Pancreas (tissue), 10 donors: ENCODE measurements around the gene SHD. TPM values are rescaled to one million over a fixed set of nuclear protein-coding genes. Genes with fewer than 3 reads are reported as not detected.

Source experiments
- ATAC-seq, 4 donors: fragments of 200-7000 bp; cut with Tn5 transposase; one replicate each; pipeline versions ENCODE4 v1.8.0 to v1.9.1; 2020; ENCODE audit warnings: mild to moderate bottlenecking in 4 of 4, moderate library complexity in 4 of 4
- DNase-seq, 6 donors: peaks; one replicate each; pipeline ENCODE4 v3.0.0-alpha.2; 2020
- FAIRE-seq: peaks from 2 replicates; lab custom pipeline; 2012; peaks lifted over from hg19 to GRCh38; lab: Jason Lieb, UNC
- H3K27ac ChIP-seq, 4 donors: fragments of 200-600 bp; sonication (generic); 1 replicate in 3 of 4; 2 replicates in 1 of 4; pipeline versions ENCODE4 v1.5.0 to v1.8.0; 2020
- H3K27me3 ChIP-seq, 4 donors: fragments of 200-600 bp; one replicate each; pipeline ENCODE4 v1.8.0; 2021
- H3K36me3 ChIP-seq, 3 donors: fragments of 200-600 bp; sonication (generic) in 1 of 3; one replicate each; pipeline versions ENCODE4 v1.5.0 to v1.8.0; 2020 to 2021
- H3K4me1 ChIP-seq, 3 donors: fragments of 200-600 bp; one replicate each; pipeline ENCODE4 v1.8.0; 2021
- H3K4me3 ChIP-seq, 4 donors: fragments of 200-600 bp; sonication (generic) in 2 of 4; one replicate each; pipeline versions ENCODE4 v1.5.0 to v1.8.0; 2020 to 2021
- H3K9me3 ChIP-seq, 4 donors: fragments of 200-600 bp; one replicate each; pipeline ENCODE4 v1.8.0; 2021
- CTCF ChIP-seq, 4 donors: fragments of 200-600 bp; sonication (generic) in 3 of 4; IDR thresholded peaks; one replicate each; pipeline versions ENCODE4 v1.5.0 to v1.8.0; 2021; ENCODE audit warnings: antibody characterized with exemption in 4 of 4
- WGBS, 2 donors: extraction: QIAGEN DNeasy Blood & Tissue Kit; methylation state at CpG; one replicate each; pipeline ENCODE4 v1.1.7; 2013; 5-methylcytosine and 5-hydroxymethylcytosine counted together
- intact Hi-C, 3 donors: fragments of 100-400 bp; cut with DNase I; formaldehyde crosslinking; loops; one replicate each; pipeline versions ENCODE4 v1.11.1 to v1.14.2; 2022
- polyA plus RNA-seq, 2 donors: library from polyadenylated mRNA; stranded (reverse); fragments of 200-250 nt; gene quantifications; one replicate each; pipeline ENCODE4 v1.2.3, GENCODE V29; 2013
- total RNA-seq, 6 donors: library from RNA; stranded (reverse); fragmentation: NEBNext Ultra II Directional in 4 of 6; extraction: Animal tissue kit (Norgen Biotek cat#: 25700) in 4 of 6; gene quantifications; one replicate each; pipeline versions ENCODE4 v1.2.1 to v1.2.4, GENCODE V29; 2021 to 2023
- donor health status: healthy with polysubstance abuse.
- donor health status: DM: no; HTN: no; CAD: no; lungs with moderate emphysema.
- donor health status: DM: no; HTN: no; CAD: no.
- donor health status: control.
- donor health status: control.
- donor health status: Bipolar disorder and iron deficiency.
- donor health status: DM: yes; HTN: yes; CAD: no.
- donor health status: DM: no; HTN: no; CAD: no.
- donor health status: DM: no; HTN: no; CAD: no.
- donor health status: DM: yes; HTN: yes; CAD: no.

SHD gene
- total and polyA plus RNA-seq, 8 donors = not detected

DNA sequence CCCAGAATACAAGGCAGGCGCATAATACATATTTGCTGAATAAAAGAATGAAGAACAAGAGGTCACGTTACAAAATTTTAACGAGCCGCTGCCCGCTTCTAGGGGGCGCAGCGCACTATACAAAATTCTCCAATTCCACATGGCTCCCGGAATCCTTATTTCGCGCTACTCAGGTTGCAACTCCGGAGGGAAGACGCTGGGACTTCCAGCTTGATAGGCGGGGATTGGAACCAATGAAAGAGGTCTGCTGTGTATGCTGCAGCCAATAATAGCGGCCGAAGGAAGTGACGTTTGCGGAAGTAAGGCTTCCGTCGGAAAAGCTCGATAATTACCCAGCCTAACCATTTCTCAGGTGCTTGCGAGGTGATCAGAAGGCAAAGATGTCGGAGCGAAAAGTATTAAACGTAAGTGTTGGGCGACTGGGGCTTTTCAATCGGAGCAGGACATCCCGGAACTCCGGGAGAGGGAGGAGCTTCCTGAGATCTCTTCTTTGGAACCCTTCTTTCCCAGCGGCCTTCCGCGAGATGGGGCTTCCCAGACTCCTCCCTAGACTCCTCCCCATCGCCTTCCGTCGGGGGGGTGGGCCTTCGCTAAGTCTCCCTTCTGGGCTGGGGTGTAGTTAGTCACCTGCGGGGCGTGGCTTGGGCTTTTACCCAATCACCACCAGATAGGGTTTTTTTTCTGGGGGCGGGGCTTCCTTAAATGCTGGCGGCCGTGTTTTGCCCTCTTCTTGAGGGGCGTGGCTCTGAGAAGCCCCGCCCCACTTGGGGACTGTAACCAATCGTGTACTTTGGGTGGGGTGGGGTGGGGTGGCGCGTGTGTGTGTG is 32.1 kb upstream of the SHD start, which contains the start of gene YJU2:
YJU2 (plus strand) TSS at position 314 of the 827 bp plus-strand sequence; CDS start at position 381, 67 bp downstream.
- FAIRE-seq (peak; percentile 84), DNase-seq (peak; percentile 92 to 100 (median 99)), ATAC-seq (peak; percentile 97 to 99 (median 97))
- TF ChIP-seq CTCF (IDR thresholded peaks at IDR 0.05) = peak in 1 of 4 donors; percentile 17
- H3K4me1 ChIP-seq = no peaks in the 10 kb centered on the region
- H3K27ac ChIP-seq = peak within 1 kb of the TSS; percentile 96 to 99 (median 98)
- peak within 1 kb of the TSS; percentile 31 to 65 (median 60) for H3K4me3 ChIP-seq
- 0 to 1% methylated on average over 41 to 45 of the region's 45 CpGs for WGBS, 2 donors
- H3K36me3 ChIP-seq = peaks cover 0 to 24% (median 10%) of the 10 kb centered on the region in 3 donors
- intact Hi-C loops = no loop called here
- no peaks in the 10 kb centered on the region for H3K27me3 ChIP-seq
- no peaks in the 10 kb centered on the region for H3K9me3 ChIP-seq

GRCh38 chr19:4256563-4256962 is 22.5 kb upstream of the SHD start:
- no peaks in the 10 kb centered on the region for H3K4me1 ChIP-seq
- 99 to 100% methylated on average over 4 of the region's 4 CpGs for WGBS, 2 donors
- no peak for TF ChIP-seq CTCF (IDR thresholded peaks at IDR 0.05)
- no peak overlapping the region for H3K4me3 ChIP-seq
- H3K27ac ChIP-seq = no peak overlapping the region
- H3K27me3 ChIP-seq = no peaks in the 10 kb centered on the region
- H3K36me3 ChIP-seq = peaks cover 4 to 93% (median 50%) of the 10 kb centered on the region in 3 donors
- ATAC-seq = no peak
- no peaks in the 10 kb centered on the region for H3K9me3 ChIP-seq
- intact Hi-C loops = no loop called here
- no peak for FAIRE-seq
- DNase-seq = no peak

- no peak for TF ChIP-seq CTCF (IDR thresholded peaks at IDR 0.05)
- peaks cover 4 to 93% (median 52%) of the 10 kb centered on the region in 3 donors for H3K36me3 ChIP-seq
- FAIRE-seq (no peak), ATAC-seq (no peak), DNase-seq (no peak)
- no peak overlapping the region for H3K4me3 ChIP-seq
- 88 to 95% methylated on average over 6 of the region's 6 CpGs for WGBS, 2 donors
- intact Hi-C loops = no loop called here
- no peak overlapping the region for H3K27ac ChIP-seq
- H3K27me3 ChIP-seq = no peaks in the 10 kb centered on the region
- H3K4me1 ChIP-seq = no peaks in the 10 kb centered on the region
- no peaks in the 10 kb centered on the region for H3K9me3 ChIP-seq
These were observed 22.0 kb upstream of the SHD start for GRCh38 chr19:4257025-4257424.

DNA sequence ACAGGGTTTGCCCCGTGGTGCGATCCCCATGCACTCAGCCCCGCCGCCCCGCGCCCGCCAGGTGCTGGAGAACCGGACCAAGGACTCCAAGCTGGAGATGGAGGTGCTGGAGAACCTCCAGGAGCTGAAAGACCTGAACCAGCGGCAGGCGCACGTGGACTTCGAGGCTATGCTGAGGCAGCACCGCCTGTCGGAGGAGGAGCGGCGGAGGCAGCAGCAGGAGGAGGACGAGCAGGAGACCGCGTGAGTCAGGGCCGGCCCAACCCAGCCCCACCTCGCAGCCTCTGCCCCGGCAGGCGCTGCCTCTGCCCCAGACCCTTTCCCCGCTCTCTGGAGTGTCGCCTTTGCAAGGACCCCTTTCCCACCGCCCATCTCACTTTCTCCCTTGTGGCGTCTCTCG is 20.9 kb upstream of the SHD start:
- 95 to 96% methylated on average over 28 of the region's 28 CpGs for WGBS, 2 donors
- FAIRE-seq = no peak
- no peak overlapping the region for H3K27ac ChIP-seq
- peak in 1 of 6 donors; percentile 67 for DNase-seq
- H3K9me3 ChIP-seq = no peaks in the 10 kb centered on the region
- ATAC-seq = peak in 1 of 4 donors; percentile 13
- intact Hi-C loops = no loop called here
- H3K4me1 ChIP-seq = no peaks in the 10 kb centered on the region
- H3K27me3 ChIP-seq = no peaks in the 10 kb centered on the region
- no peak overlapping the region for H3K4me3 ChIP-seq
- peaks cover 4 to 93% (median 55%) of the 10 kb centered on the region in 3 donors for H3K36me3 ChIP-seq
- no peak for TF ChIP-seq CTCF (IDR thresholded peaks at IDR 0.05)
